ENCODE measurements around the gene ZNF146. TPM values are rescaled to one million over a fixed set of nuclear protein-coding genes. Genes with fewer than 3 reads are reported as not detected.

Gene ZNF146
- total RNA-seq, 3 donors from 2014 or later: 32.8 to 45.9 (median 40.7) TPM

DNA sequence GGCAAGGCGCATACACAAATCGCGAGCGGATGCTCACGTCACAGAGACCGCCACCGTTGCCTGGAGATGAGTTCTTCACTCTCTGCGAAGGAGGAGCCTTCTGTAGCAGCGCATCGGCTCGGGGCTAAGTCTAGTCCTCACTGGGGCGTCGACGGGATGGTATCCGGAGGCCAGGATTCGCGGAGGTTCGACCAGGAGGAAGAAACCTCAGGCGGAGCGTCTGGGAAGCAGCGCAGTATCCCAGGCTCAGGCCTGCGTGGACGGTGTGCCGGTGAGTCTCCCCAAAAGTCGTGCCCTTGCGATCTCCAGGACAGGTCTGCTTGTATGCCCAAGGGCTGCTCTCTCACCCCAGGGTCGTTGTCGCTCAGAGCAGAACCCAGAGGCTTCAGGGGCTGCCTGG, 40.4 kb downstream of the ZNF146 start:
- intact Hi-C loops (cut with DNase I, micrococcal nuclease): no loop called here
- DNase-seq (no peak), ATAC-seq (no peak)
- H3K4me3 ChIP-seq: no peak overlapping the region
- peaks cover 58% of the 10 kb centered on the region for H3K9me3 ChIP-seq
- H3K36me3 ChIP-seq (ENCODE audit: low read depth): no peaks in the 10 kb centered on the region
- no peaks in the 10 kb centered on the region for H3K4me1 ChIP-seq (ENCODE audit: low read depth)
- TF ChIP-seq, protein P1, sequence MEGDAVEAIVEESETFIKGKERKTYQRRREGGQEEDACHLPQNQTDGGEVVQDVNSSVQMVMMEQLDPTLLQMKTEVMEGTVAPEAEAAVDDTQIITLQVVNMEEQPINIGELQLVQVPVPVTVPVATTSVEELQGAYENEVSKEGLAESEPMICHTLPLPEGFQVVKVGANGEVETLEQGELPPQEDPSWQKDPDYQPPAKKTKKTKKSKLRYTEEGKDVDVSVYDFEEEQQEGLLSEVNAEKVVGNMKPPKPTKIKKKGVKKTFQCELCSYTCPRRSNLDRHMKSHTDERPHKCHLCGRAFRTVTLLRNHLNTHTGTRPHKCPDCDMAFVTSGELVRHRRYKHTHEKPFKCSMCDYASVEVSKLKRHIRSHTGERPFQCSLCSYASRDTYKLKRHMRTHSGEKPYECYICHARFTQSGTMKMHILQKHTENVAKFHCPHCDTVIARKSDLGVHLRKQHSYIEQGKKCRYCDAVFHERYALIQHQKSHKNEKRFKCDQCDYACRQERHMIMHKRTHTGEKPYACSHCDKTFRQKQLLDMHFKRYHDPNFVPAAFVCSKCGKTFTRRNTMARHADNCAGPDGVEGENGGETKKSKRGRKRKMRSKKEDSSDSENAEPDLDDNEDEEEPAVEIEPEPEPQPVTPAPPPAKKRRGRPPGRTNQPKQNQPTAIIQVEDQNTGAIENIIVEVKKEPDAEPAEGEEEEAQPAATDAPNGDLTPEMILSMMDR (IDR thresholded peaks at IDR 0.05): no peak

DNA sequence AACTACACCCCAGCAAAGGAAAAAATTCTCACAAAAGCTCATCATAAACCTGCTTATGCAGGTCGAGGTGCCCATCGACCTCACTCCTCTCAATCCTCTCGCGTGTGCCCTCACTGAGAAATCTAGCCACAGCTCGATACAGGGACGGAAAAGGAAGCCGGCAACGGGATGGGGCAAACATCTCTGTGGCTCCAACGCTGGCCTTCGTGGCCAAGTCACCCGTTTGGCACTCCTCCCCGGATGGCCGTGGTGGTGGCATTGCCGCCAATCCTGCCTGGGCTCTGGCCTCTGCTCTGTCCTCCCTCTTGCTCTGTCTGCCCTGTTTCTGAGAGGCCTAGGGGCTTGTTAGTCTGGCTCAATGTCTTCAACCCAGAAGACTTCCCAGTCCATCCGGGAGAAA, 41.2 kb downstream of the ZNF146 start:
- TF ChIP-seq, protein P1 (IDR thresholded peaks at IDR 0.05): no peak
- DNase-seq: no peak
- no peak overlapping the region for H3K4me3 ChIP-seq
- H3K4me1 ChIP-seq (ENCODE audit: low read depth): no peaks in the 10 kb centered on the region
- intact Hi-C loops (cut with DNase I, micrococcal nuclease): no loop called here
- H3K9me3 ChIP-seq: peaks cover 53% of the 10 kb centered on the region
- no peak for ATAC-seq
- no peaks in the 10 kb centered on the region for H3K36me3 ChIP-seq (ENCODE audit: low read depth)

DNA sequence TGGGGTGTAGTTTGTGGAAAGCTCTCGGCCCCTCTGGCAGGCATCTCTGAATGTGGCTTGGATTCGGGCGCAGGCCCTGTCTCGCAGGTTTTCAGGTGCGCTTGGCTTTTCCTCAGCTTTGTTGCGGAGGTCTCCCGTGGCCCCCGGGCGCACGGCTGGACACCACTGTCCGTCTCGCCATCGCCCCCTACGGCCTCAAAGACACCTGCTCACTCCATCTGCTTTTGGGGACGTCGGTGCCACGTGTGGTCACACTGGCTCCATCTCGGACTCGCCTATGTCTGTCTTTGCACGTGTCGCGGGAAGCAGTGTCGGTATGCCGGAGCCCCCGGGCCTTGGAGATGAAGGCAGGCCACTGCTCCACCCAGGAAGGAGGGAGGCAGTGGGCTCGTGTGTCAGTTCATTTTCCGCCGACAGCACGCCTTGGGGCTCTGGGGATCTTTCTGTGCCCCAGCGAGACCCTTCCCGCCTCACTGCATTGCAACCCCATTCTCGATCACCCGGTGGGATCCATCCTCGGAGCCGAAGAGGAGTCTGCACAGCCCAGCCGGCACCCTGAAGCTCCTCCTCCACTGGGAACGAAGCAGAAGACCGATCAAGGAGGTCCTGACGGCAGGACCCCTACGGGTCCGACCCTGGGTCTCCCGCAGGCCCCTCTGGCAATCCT, 42.1 kb downstream of the ZNF146 start:
- Histone ChIP-seq H3K9me3 (peaks cover 46% of the 10 kb centered on the region), H3K4me3 (no peak overlapping the region), H3K4me1 (ENCODE audit: low read depth) (no peaks in the 10 kb centered on the region), H3K36me3 (ENCODE audit: low read depth) (no peaks in the 10 kb centered on the region)
- intact Hi-C loops (cut with DNase I, micrococcal nuclease): no loop called here
- DNase-seq: no peak
- ATAC-seq: no peak
- TF ChIP-seq, protein P1 (IDR thresholded peaks at IDR 0.05): no peak

DNA sequence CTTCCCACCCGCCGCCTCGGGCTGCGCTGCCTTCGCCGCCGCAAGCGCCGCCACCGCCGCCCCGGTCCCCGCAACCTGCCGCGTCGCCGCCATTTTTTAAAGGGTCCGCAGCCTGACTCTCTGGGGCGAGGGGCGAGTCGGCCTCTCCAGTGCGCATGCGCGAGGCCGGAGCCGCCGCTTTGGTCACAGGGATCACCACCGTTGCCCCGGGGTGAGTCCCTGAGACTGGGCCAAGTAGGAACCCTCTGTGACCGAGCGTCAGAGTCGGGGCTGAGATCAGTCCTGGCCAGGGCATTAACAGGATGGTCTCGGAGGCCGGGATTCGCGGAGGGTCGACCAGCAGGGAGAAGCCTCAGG, 42.6 kb downstream of the ZNF146 start:
- no peak for ATAC-seq

DNA sequence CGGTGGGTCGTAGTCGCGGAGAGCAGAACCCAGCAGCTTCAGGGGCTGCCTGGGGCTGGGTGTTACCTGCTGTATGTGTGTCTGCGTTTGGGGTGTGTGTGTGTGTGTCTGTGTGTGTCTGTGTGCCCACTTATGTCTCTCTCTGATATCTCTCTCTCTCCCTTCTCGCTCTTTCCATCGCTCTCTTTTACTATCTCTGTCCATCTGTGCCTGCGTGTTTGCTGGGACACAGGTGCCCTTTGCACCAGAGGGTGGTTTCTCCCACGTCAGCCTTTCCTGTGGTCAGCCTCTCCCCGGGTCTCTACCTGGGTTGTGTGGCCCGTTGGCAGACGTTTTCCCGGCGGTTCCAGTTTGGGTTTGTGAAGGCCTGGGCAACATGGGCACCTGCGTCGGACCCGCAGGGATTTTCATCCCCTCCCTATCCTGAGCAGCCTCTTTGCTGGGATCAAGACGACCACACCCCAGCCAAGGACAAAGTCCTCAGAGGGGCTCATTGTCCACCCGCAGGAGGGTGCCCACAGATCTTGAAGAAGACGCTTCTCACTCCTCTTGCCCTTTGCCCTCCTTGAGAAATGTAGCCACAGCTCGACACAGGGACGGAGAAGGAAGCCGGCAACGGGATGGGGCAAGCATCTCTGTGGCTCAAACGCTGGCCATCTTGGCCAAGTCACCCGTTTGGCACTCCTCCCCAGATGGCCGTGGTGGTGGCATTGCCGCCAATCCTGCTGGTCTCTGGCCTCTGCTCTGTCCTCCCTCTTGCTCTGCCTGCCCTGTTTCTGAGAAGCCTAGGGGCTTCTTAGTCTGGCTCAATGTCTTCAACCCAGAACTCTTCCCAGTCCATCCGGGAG, 43.3 kb downstream of the ZNF146 start:
- H3K36me3 ChIP-seq (ENCODE audit: low read depth): no peaks in the 10 kb centered on the region
- peaks cover 44% of the 10 kb centered on the region for H3K9me3 ChIP-seq
- DNase-seq (no peak), ATAC-seq (no peak)
- no peaks in the 10 kb centered on the region for H3K4me1 ChIP-seq (ENCODE audit: low read depth)
- H3K4me3 ChIP-seq: no peak overlapping the region
- TF ChIP-seq, protein P1 (IDR thresholded peaks at IDR 0.05): no peak
- intact Hi-C loops (cut with DNase I, micrococcal nuclease): no loop called here

More for the DNA sequence above, 42.6 kb downstream of the ZNF146 start:
- TF ChIP-seq, protein P1 (IDR thresholded peaks at IDR 0.05): no peak
- intact Hi-C loops (cut with DNase I, micrococcal nuclease): no loop called here
- no peaks in the 10 kb centered on the region for H3K36me3 ChIP-seq (ENCODE audit: low read depth)
- no peak for DNase-seq
- H3K4me1 ChIP-seq (ENCODE audit: low read depth): no peaks in the 10 kb centered on the region
- H3K9me3 ChIP-seq: peaks cover 44% of the 10 kb centered on the region
- no peak overlapping the region for H3K4me3 ChIP-seq
